ENCODE results near the gene CD28.

The CD28 gene

GRCh38 chr2:203679401-203679800, 27.0 kb upstream of the CD28 start:
- Histone ChIP-seq H3K9ac (ENCODE audit: low read depth, low read length) (no peak overlapping the region), H3K4me1 (ENCODE audit: insufficient read depth, low read length) (peaks cover 2% of the 10 kb centered on the region; the same call in 1 of the 2 replicates), H3K36me3 (ENCODE audit: insufficient read depth, low read length) (no peaks in the 10 kb centered on the region), H3K9me3 (ENCODE audit: control insufficient read depth, insufficient read depth, low read length) (no peaks in the 10 kb centered on the region)

GRCh38 chr2:203681978-203682377, 24.5 kb upstream of the CD28 start:
- Histone ChIP-seq H3K4me1 (ENCODE audit: insufficient read depth, low read length) (peaks cover 2% of the 10 kb centered on the region; the same call in 1 of the 2 replicates), H3K9me3 (ENCODE audit: control insufficient read depth, insufficient read depth, low read length) (no peaks in the 10 kb centered on the region), H3K9ac (ENCODE audit: low read depth, low read length) (no peak overlapping the region), H3K36me3 (ENCODE audit: insufficient read depth, low read length) (no peaks in the 10 kb centered on the region)

GRCh38 chr2:203682688-203683130, 23.7 kb upstream of the CD28 start:
- H3K36me3 ChIP-seq (ENCODE audit: insufficient read depth, low read length) = no peaks in the 10 kb centered on the region
- H3K9me3 ChIP-seq (ENCODE audit: control insufficient read depth, insufficient read depth, low read length) = no peaks in the 10 kb centered on the region
- H3K4me1 ChIP-seq (ENCODE audit: insufficient read depth, low read length) = peaks cover 2% of the 10 kb centered on the region; the same call in 1 of the 2 replicates
- H3K9ac ChIP-seq (ENCODE audit: low read depth, low read length) = no peak overlapping the region

GRCh38 chr2:203683421-203683820, 23.0 kb upstream of the CD28 start:
- Histone ChIP-seq H3K4me1 (ENCODE audit: insufficient read depth, low read length) (peaks cover 4% of the 10 kb centered on the region; the same call in 1 of the 2 replicates), H3K9me3 (ENCODE audit: control insufficient read depth, insufficient read depth, low read length) (no peaks in the 10 kb centered on the region), H3K36me3 (ENCODE audit: insufficient read depth, low read length) (no peaks in the 10 kb centered on the region), H3K9ac (ENCODE audit: low read depth, low read length) (no peak overlapping the region)

- peaks cover 6% of the 10 kb centered on the region; the same call in 1 of the 2 replicates for H3K4me1 ChIP-seq (ENCODE audit: insufficient read depth, low read length)
- H3K9me3 ChIP-seq (ENCODE audit: control insufficient read depth, insufficient read depth, low read length) = no peaks in the 10 kb centered on the region
- no peaks in the 10 kb centered on the region for H3K36me3 ChIP-seq (ENCODE audit: insufficient read depth, low read length)
- no peak overlapping the region for H3K9ac ChIP-seq (ENCODE audit: low read depth, low read length)
Observed at GRCh38 chr2:203683932-203684556, 22.4 kb upstream of the CD28 start.

- Histone ChIP-seq H3K4me1 (ENCODE audit: insufficient read depth, low read length) (peaks cover 6% of the 10 kb centered on the region; the same call in 1 of the 2 replicates), H3K9ac (ENCODE audit: low read depth, low read length) (no peak overlapping the region), H3K36me3 (ENCODE audit: insufficient read depth, low read length) (no peaks in the 10 kb centered on the region), H3K9me3 (ENCODE audit: control insufficient read depth, insufficient read depth, low read length) (no peaks in the 10 kb centered on the region)
Observed at GRCh38 chr2:203685081-203685621, 21.3 kb upstream of the CD28 start.

- Histone ChIP-seq H3K4me1 (ENCODE audit: insufficient read depth, low read length) (peaks cover 6% of the 10 kb centered on the region; the same call in 1 of the 2 replicates), H3K9me3 (ENCODE audit: control insufficient read depth, insufficient read depth, low read length) (no peaks in the 10 kb centered on the region), H3K9ac (ENCODE audit: low read depth, low read length) (no peak overlapping the region), H3K36me3 (ENCODE audit: insufficient read depth, low read length) (no peaks in the 10 kb centered on the region)
Observed at GRCh38 chr2:203685789-203686420, 20.5 kb upstream of the CD28 start.

GRCh38 chr2:203687165-203687564, 19.3 kb upstream of the CD28 start:
- H3K36me3 ChIP-seq (ENCODE audit: insufficient read depth, low read length) = no peaks in the 10 kb centered on the region
- no peak overlapping the region for H3K9ac ChIP-seq (ENCODE audit: low read depth, low read length)
- peaks cover 6% of the 10 kb centered on the region; the same call in 1 of the 2 replicates for H3K4me1 ChIP-seq (ENCODE audit: insufficient read depth, low read length)
- H3K9me3 ChIP-seq (ENCODE audit: control insufficient read depth, insufficient read depth, low read length) = no peaks in the 10 kb centered on the region

GRCh38 chr2:203688798-203689197, 17.6 kb upstream of the CD28 start:
- Histone ChIP-seq H3K9me3 (ENCODE audit: control insufficient read depth, insufficient read depth, low read length) (no peaks in the 10 kb centered on the region), H3K9ac (ENCODE audit: low read depth, low read length) (no peak overlapping the region), H3K36me3 (ENCODE audit: insufficient read depth, low read length) (no peaks in the 10 kb centered on the region), H3K4me1 (ENCODE audit: insufficient read depth, low read length) (peaks cover 4% of the 10 kb centered on the region; the same call in 1 of the 2 replicates)

GRCh38 chr2:203689426-203690116, 16.9 kb upstream of the CD28 start:
- Histone ChIP-seq H3K9me3 (ENCODE audit: control insufficient read depth, insufficient read depth, low read length) (no peaks in the 10 kb centered on the region), H3K9ac (ENCODE audit: low read depth, low read length) (no peak overlapping the region)

GRCh38 chr2:203690117-203690431, 16.4 kb upstream of the CD28 start:
- H3K36me3 ChIP-seq (ENCODE audit: insufficient read depth, low read length) = no peaks in the 10 kb centered on the region
- no peak overlapping the region for H3K9ac ChIP-seq (ENCODE audit: low read depth, low read length)
- H3K4me1 ChIP-seq (ENCODE audit: insufficient read depth, low read length) = 0 out of 2 replicates have a peak, but pooled peaks cover 4% of the 10 kb centered on the region
- H3K9me3 ChIP-seq (ENCODE audit: control insufficient read depth, insufficient read depth, low read length) = no peaks in the 10 kb centered on the region

More at GRCh38 chr2:203689426-203690116, 16.9 kb upstream of the CD28 start:
- H3K36me3 ChIP-seq (ENCODE audit: insufficient read depth, low read length) = no peaks in the 10 kb centered on the region
- 0 out of 2 replicates have a peak, but pooled peaks cover 4% of the 10 kb centered on the region for H3K4me1 ChIP-seq (ENCODE audit: insufficient read depth, low read length)

GRCh38 chr2:203690441-203691047, 15.9 kb upstream of the CD28 start:
- Histone ChIP-seq H3K9ac (ENCODE audit: low read depth, low read length) (no peak overlapping the region), H3K9me3 (ENCODE audit: control insufficient read depth, insufficient read depth, low read length) (no peaks in the 10 kb centered on the region), H3K36me3 (ENCODE audit: insufficient read depth, low read length) (no peaks in the 10 kb centered on the region), H3K4me1 (ENCODE audit: insufficient read depth, low read length) (0 out of 2 replicates have a peak, but pooled peaks cover 4% of the 10 kb centered on the region)

- Histone ChIP-seq H3K36me3 (ENCODE audit: insufficient read depth, low read length) (no peaks in the 10 kb centered on the region), H3K9ac (ENCODE audit: low read depth, low read length) (no peak overlapping the region), H3K9me3 (ENCODE audit: control insufficient read depth, insufficient read depth, low read length) (no peaks in the 10 kb centered on the region), H3K4me1 (ENCODE audit: insufficient read depth, low read length) (0 out of 2 replicates have a peak, but pooled peaks cover 4% of the 10 kb centered on the region)
Observed at GRCh38 chr2:203691149-203691548, 15.3 kb upstream of the CD28 start.

- H3K9ac ChIP-seq (ENCODE audit: low read depth, low read length) = no peak overlapping the region
- H3K9me3 ChIP-seq (ENCODE audit: control insufficient read depth, insufficient read depth, low read length) = no peaks in the 10 kb centered on the region
- no peaks in the 10 kb centered on the region for H3K36me3 ChIP-seq (ENCODE audit: insufficient read depth, low read length)
- H3K4me1 ChIP-seq (ENCODE audit: insufficient read depth, low read length) = 0 out of 2 replicates have a peak, but pooled peaks cover 4% of the 10 kb centered on the region
Observed at GRCh38 chr2:203692031-203692710, 14.3 kb upstream of the CD28 start.
